HK-2 (cell line): ENCODE data around the gene PTPN12.
"Not testable (repeated sequence)": the region's sequence is repeated elsewhere in the genome, so short reads cannot be mapped to it uniquely, and the experiment has no call there.

ENCODE experiments used
- DNase-seq: peaks from one replicate; pipeline ENCODE4 v3.0.0-alpha.2; 2018; ENCODE audit not compliant: unreplicated experiment

PTPN12 gene

GRCh38 chr7:77538281-77539212 is 1.5 kb downstream of the PTPN12 start:
- peak; percentile 85 for DNase-seq

GRCh38 chr7:77540402-77540822 is 3.3 kb downstream of the PTPN12 start:
- no peak for DNase-seq

GRCh38 chr7:77540993-77541392 is 3.9 kb downstream of the PTPN12 start:
- DNase-seq, result not testable (repeated sequence)

- DNase-seq, result no peak
Measured at GRCh38 chr7:77542409-77542808, 5.3 kb downstream of the PTPN12 start.

- no peak for DNase-seq
Measured at GRCh38 chr7:77542895-77543294, 5.8 kb downstream of the PTPN12 start.

- DNase-seq, result no peak
Measured at GRCh38 chr7:77543910-77544309, 6.8 kb downstream of the PTPN12 start.

- DNase-seq, result no peak
Measured at GRCh38 chr7:77544518-77544917, 7.4 kb downstream of the PTPN12 start.

- no peak for DNase-seq
Measured at GRCh38 chr7:77548206-77548605, 11.1 kb downstream of the PTPN12 start.

GRCh38 chr7:77549106-77549870 is 12.2 kb downstream of the PTPN12 start:
- no peak for DNase-seq

- no peak for DNase-seq
Measured at GRCh38 chr7:77550586-77550985, 13.5 kb downstream of the PTPN12 start.

GRCh38 chr7:77553123-77553522 is 16.0 kb downstream of the PTPN12 start:
- DNase-seq, result no peak

GRCh38 chr7:77558284-77558967 is 21.3 kb downstream of the PTPN12 start:
- no peak for DNase-seq

- DNase-seq, result no peak
Measured at GRCh38 chr7:77561352-77561751, 24.3 kb downstream of the PTPN12 start.

GRCh38 chr7:77563275-77563674 is 26.2 kb downstream of the PTPN12 start:
- DNase-seq, result no peak

- no peak for DNase-seq
Measured at GRCh38 chr7:77565917-77566316, 28.8 kb downstream of the PTPN12 start.

- no peak for DNase-seq
Measured at GRCh38 chr7:77566421-77566820, 29.3 kb downstream of the PTPN12 start.

GRCh38 chr7:77569514-77570232 is 32.6 kb downstream of the PTPN12 start:
- no peak for DNase-seq

GRCh38 chr7:77570330-77571011 is 33.4 kb downstream of the PTPN12 start:
- no peak for DNase-seq

GRCh38 chr7:77571801-77572200 is 34.7 kb downstream of the PTPN12 start:
- DNase-seq, result no peak

- no peak for DNase-seq
Measured at GRCh38 chr7:77575187-77575586, 38.1 kb downstream of the PTPN12 start.

GRCh38 chr7:77576856-77577255 is 39.8 kb downstream of the PTPN12 start:
- DNase-seq, result no peak
